Keratinocyte (primary cell): ENCODE measurements around the gene RBM4B.
"Not testable (repeated sequence)": the region's sequence is repeated elsewhere in the genome, so short reads cannot be mapped to it uniquely, and the experiment has no call there.

Source experiments
- EZH2 ChIP-seq: IDR thresholded peaks from one replicate; pipeline ENCODE4 v1.6.1; 2012; ENCODE audit warnings: inconsistent platforms, mild to moderate bottlenecking, low read length, moderate library complexity
- TF ChIP-seq, protein P1 (sequence below), 3 experiments: IDR thresholded peaks in 1 of 3; conservative IDR thresholded peaks in 1 of 3; optimal IDR thresholded peaks in 1 of 3; 2 replicates in 2 of 3; 3 replicates in 1 of 3; pipeline versions ENCODE3 to v1.5.1; 2011; ENCODE audit warnings: low read length in 3 of 3, mild to moderate bottlenecking in 3 of 3, moderate library complexity in 2 of 3, control low read depth in 1 of 3, inconsistent platforms in 1 of 3; ENCODE audit not compliant: insufficient read depth in 2 of 3; ENCODE audit errors: extremely low read depth in 1 of 3

DNA sequence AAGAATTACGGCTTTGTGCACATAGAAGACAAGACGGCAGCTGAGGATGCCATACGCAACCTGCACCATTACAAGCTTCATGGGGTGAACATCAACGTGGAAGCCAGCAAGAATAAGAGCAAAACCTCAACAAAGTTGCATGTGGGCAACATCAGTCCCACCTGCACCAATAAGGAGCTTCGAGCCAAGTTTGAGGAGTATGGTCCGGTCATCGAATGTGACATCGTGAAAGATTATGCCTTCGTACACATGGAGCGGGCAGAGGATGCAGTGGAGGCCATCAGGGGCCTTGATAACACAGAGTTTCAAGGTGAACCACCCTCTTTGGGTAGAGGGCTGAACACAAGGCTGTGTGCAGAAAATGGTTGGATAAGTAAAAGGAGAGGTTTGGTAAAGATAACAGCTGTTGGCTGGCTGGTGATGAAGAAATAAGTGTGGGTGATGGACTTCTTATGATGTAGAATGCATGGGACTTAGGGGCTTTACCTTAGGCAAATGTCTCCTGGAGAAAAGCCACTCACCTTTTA is 37.8 kb downstream of the RBM4B start:
- TF ChIP-seq, protein P1, sequence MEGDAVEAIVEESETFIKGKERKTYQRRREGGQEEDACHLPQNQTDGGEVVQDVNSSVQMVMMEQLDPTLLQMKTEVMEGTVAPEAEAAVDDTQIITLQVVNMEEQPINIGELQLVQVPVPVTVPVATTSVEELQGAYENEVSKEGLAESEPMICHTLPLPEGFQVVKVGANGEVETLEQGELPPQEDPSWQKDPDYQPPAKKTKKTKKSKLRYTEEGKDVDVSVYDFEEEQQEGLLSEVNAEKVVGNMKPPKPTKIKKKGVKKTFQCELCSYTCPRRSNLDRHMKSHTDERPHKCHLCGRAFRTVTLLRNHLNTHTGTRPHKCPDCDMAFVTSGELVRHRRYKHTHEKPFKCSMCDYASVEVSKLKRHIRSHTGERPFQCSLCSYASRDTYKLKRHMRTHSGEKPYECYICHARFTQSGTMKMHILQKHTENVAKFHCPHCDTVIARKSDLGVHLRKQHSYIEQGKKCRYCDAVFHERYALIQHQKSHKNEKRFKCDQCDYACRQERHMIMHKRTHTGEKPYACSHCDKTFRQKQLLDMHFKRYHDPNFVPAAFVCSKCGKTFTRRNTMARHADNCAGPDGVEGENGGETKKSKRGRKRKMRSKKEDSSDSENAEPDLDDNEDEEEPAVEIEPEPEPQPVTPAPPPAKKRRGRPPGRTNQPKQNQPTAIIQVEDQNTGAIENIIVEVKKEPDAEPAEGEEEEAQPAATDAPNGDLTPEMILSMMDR (optimal IDR thresholded peaks at IDR 0.05 in 1 of 3, IDR thresholded peaks at IDR 0.05 in 1 of 3, conservative IDR thresholded peaks at IDR 0.05 in 1 of 3; ENCODE audit: extremely low read depth in 1 of 3, insufficient read depth in 2 of 3, low read length in 3 of 3) = not testable (repeated sequence)
- TF ChIP-seq EZH2 = not testable (repeated sequence)
